ENCODE measurements around the gene NKD2.

The NKD2 gene

DNA sequence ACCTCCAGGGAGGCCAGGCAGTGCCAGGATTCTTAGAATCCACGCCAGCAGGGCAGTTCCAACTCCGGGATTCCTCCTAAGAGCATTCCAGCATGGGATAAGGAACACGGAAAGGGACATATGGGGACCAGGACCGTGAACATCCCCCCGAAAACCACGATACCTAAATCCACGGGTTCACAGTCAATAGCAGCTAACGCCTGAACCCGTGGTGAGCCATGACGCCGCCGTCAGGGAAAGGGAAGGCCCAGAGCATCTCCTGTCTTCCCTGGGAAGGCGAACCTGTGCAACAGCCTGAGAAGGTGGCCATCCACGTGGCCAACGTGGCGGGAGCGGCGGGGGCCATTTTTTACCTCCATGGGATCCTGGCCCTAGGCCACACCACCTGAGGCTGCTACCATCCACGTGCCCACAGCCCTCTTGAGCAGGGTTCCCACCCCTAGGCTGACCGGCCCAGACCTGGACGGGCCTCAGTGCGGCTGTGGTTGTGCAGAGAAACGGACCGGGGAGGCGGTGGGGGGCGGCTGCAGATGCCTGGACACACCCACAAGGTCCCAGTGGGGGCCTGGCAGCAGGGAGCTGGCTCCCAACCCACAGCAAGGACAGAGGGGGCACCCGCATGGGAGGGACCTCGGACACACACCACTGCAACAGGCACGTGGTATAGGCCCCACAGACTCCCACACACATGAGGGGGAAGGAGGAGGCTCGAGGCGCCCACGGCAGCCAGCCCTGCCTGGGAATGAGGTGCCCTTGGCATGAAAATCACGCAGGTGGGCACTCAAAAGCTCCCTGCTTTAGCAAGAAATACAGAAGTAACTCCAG is 60.5 kb downstream of the NKD2 start:
- H2AFZ ChIP-seq (ENCODE audit: low read length), result no peak overlapping the region
- no peak overlapping the region for H3K4me2 ChIP-seq (ENCODE audit: low read depth, low read length)
- no peaks in the 10 kb centered on the region for H3K79me2 ChIP-seq (ENCODE audit: low read length)
- no peaks in the 10 kb centered on the region for H3F3A ChIP-seq (ENCODE audit: insufficient read depth, low read length)
- no peak overlapping the region for H3K9ac ChIP-seq (ENCODE audit: low read length)
- no peak overlapping the region for H3K27ac ChIP-seq (ENCODE audit: low read length)
- H3K27me3 ChIP-seq (replicated peaks; ENCODE audit: insufficient read depth, low read length), result no peaks in the 10 kb centered on the region
- no peaks in the 10 kb centered on the region for H3K4me1 ChIP-seq (ENCODE audit: low read length)
- H4K20me1 ChIP-seq (ENCODE audit: insufficient read depth, low read length), result no peaks in the 10 kb centered on the region
- no peaks in the 10 kb centered on the region for H3K9me2 ChIP-seq (replicated peaks; ENCODE audit: insufficient read depth, low read length)
- no peaks in the 10 kb centered on the region for H3K9me3 ChIP-seq (replicated peaks; ENCODE audit: insufficient read depth, low read length)
- no peak for DNase-seq
- H3K4me3 ChIP-seq (ENCODE audit: low read length), result no peak overlapping the region
- no peaks in the 10 kb centered on the region for H3K36me3 ChIP-seq (replicated peaks; ENCODE audit: insufficient read depth, low read length)
- no peak for TF ChIP-seq EZH2phosphoT487 (IDR thresholded peaks at IDR 0.05; ENCODE audit: low read length)

- H3K27me3 ChIP-seq (replicated peaks; ENCODE audit: insufficient read depth, low read length), result no peaks in the 10 kb centered on the region
- no peaks in the 10 kb centered on the region for H3K4me1 ChIP-seq (ENCODE audit: low read length)
- H3K36me3 ChIP-seq (replicated peaks; ENCODE audit: insufficient read depth, low read length), result no peaks in the 10 kb centered on the region
- no peaks in the 10 kb centered on the region for H3K79me2 ChIP-seq (ENCODE audit: low read length)
- no peak overlapping the region for H3K9ac ChIP-seq (ENCODE audit: low read length)
- H3K4me3 ChIP-seq (ENCODE audit: low read length), result no peak overlapping the region
- no peaks in the 10 kb centered on the region for H3F3A ChIP-seq (ENCODE audit: insufficient read depth, low read length)
- H3K9me2 ChIP-seq (replicated peaks; ENCODE audit: insufficient read depth, low read length), result no peaks in the 10 kb centered on the region
- H4K20me1 ChIP-seq (ENCODE audit: insufficient read depth, low read length), result no peaks in the 10 kb centered on the region
- no peak for DNase-seq
- H3K4me2 ChIP-seq (ENCODE audit: low read depth, low read length), result no peak overlapping the region
- no peak for TF ChIP-seq CTCF (IDR thresholded peaks at IDR 0.05; ENCODE audit: low read length)
- TF ChIP-seq EZH2 (optimal IDR thresholded peaks at IDR 0.05; ENCODE audit: low read depth, low read length), result no peak
- no peak for TF ChIP-seq EZH2phosphoT487 (IDR thresholded peaks at IDR 0.05; ENCODE audit: low read length)
- H3K27ac ChIP-seq (ENCODE audit: low read length), result no peak overlapping the region
- no peaks in the 10 kb centered on the region for H3K9me3 ChIP-seq (replicated peaks; ENCODE audit: insufficient read depth, low read length)
- H2AFZ ChIP-seq (ENCODE audit: low read length), result no peak overlapping the region
These were observed 61.1 kb downstream of the NKD2 start for GRCh38 chr5:1069720-1070088.

DNA sequence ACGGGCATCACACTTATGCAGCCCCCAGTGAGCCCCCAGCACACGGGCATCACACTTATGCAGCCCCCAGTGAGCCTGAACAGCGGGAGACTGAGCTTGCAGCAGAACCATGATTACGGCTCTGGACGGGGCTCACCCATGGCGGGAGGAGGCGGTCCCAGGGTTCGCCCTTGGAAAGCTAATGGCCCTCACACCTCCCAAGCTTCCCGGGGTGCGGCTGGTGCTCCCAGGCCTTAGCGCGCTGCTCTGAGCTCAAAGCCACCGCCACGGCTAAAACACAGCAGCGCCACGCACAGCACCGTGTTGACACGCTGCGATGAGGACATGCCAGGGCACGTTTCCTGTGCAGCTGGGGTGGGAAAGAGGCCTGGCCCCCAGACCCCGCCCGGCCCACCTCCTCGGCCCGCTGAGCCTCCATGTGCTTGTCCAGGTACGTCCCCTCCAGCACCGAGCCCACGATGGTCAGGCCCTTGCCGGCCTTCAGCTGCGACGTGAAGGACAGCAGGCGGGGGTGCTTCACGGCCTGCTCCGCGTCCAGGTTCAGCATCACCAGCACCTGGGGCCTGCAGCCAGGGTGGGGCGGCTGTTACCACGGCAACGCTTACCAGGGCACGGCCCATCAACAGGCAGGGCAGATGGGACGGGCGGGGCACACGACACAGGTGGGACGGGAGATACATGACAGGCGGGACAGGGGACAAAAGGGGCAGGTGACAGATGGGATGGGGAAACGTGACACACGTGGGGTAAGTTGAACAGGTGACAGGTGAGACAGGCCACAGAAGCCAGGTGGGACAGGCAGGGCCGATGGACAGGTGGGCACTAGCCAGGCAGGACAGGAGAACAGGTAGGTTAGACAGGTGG is 64.9 kb downstream of the NKD2 start:
- TF ChIP-seq EZH2phosphoT487 (IDR thresholded peaks at IDR 0.05; ENCODE audit: low read length) (no peak), CTCF (IDR thresholded peaks at IDR 0.05; ENCODE audit: low read length) (no peak), EZH2 (optimal IDR thresholded peaks at IDR 0.05; ENCODE audit: low read depth, low read length) (no peak)
- no peaks in the 10 kb centered on the region for H3K4me1 ChIP-seq (ENCODE audit: low read length)
- no peak overlapping the region for H3K4me3 ChIP-seq (ENCODE audit: low read length)
- no peaks in the 10 kb centered on the region for H3K9me3 ChIP-seq (replicated peaks; ENCODE audit: insufficient read depth, low read length)
- H3F3A ChIP-seq (ENCODE audit: insufficient read depth, low read length), result no peaks in the 10 kb centered on the region
- no peak overlapping the region for H2AFZ ChIP-seq (ENCODE audit: low read length)
- H3K79me2 ChIP-seq (ENCODE audit: low read length), result no peaks in the 10 kb centered on the region
- DNase-seq, result no peak
- no peak overlapping the region for H3K27ac ChIP-seq (ENCODE audit: low read length)
- no peak overlapping the region for H3K9ac ChIP-seq (ENCODE audit: low read length)
- no peaks in the 10 kb centered on the region for H3K36me3 ChIP-seq (replicated peaks; ENCODE audit: insufficient read depth, low read length)
- no peaks in the 10 kb centered on the region for H4K20me1 ChIP-seq (ENCODE audit: insufficient read depth, low read length)
- H3K4me2 ChIP-seq (ENCODE audit: low read depth, low read length), result no peak overlapping the region
- H3K27me3 ChIP-seq (replicated peaks; ENCODE audit: insufficient read depth, low read length), result no peaks in the 10 kb centered on the region
- no peaks in the 10 kb centered on the region for H3K9me2 ChIP-seq (replicated peaks; ENCODE audit: insufficient read depth, low read length)

All from MM.1S (cell line).